Sigmoid colon (tissue), 7 donors: ENCODE measurements around the gene CHPT1. TPM values are rescaled to one million over a fixed set of nuclear protein-coding genes. Genes with fewer than 3 reads are reported as not detected.

Experiments used
- DNase-seq: peaks from one replicate; pipeline ENCODE4 v3.0.0-alpha.2; 2019
- H3K27ac ChIP-seq, 4 donors: fragments of 200-600 bp; sonication (generic); one replicate each; pipeline ENCODE4 v1.5.1; 2016 to 2019; ENCODE audit warnings: mild to moderate bottlenecking in 1 of 4
- H3K27me3 ChIP-seq, 3 donors: fragments of 200-600 bp; sonication (generic); one replicate each; pipeline ENCODE4 v1.5.1; 2019; ENCODE audit warnings: mild to moderate bottlenecking in 1 of 3
- H3K36me3 ChIP-seq, 4 donors: fragments of 200-600 bp; sonication (generic); one replicate each; pipeline ENCODE4 v1.5.1; 2016 to 2019
- H3K4me1 ChIP-seq, 4 donors: fragments of 200-600 bp; sonication (generic); one replicate each; pipeline ENCODE4 v1.5.1; 2017 to 2019
- H3K4me3 ChIP-seq, 4 donors: fragments of 200-600 bp; sonication (generic); one replicate each; pipeline ENCODE4 v1.5.1; 2017 to 2019; ENCODE audit warnings: mild to moderate bottlenecking in 2 of 4, moderate library complexity in 1 of 4
- H3K9me3 ChIP-seq, 4 donors: fragments of 200-600 bp in 3 of 4; sonication (generic) in 3 of 4; one replicate each; pipeline versions ENCODE4 v1.5.1 to v1.6.1; 2013 to 2019
- CTCF ChIP-seq, 4 experiments: fragments of 450-650 bp in 3 of 4; fragments of 200-600 bp in 1 of 4; IDR thresholded peaks; one replicate each; pipeline ENCODE4 v1.5.1; 2016 to 2019; ENCODE audit warnings: antibody characterized with exemption in 4 of 4, mild to moderate bottlenecking in 3 of 4, moderate library complexity in 2 of 4
- EP300 ChIP-seq, 4 donors: sonication (generic); formaldehyde crosslinking; IDR thresholded peaks; one replicate each; pipeline ENCODE4 v1.6.1; 2017; ENCODE audit warnings: antibody characterized with exemption in 4 of 4
- POLR2A ChIP-seq, 2 donors: fragments of 450-650 bp; IDR thresholded peaks; one replicate each; pipeline ENCODE4 v1.6.1; 2016; ENCODE audit warnings: antibody characterized with exemption in 2 of 2, mild to moderate bottlenecking in 2 of 2, moderate library complexity in 2 of 2
- POLR2AphosphoS5 ChIP-seq, 4 donors: sonication (generic); formaldehyde crosslinking; IDR thresholded peaks; one replicate each; pipeline ENCODE4 v1.6.1; 2017; ENCODE audit warnings: antibody characterized with exemption in 4 of 4
- whole genome bisulfite sequencing, 2 donors: extraction: QIAGEN DNeasy Blood & Tissue Kit; methylation state at CpG; one replicate each; pipeline ENCODE4 v1.1.7; 2013; 5-methylcytosine and 5-hydroxymethylcytosine counted together
- intact Hi-C: fragments of 100-400 bp; cut with DNase I; formaldehyde crosslinking; loops from one replicate; pipeline ENCODE4 v1.15.1; 2023
- polyA plus RNA-seq, 3 donors: library from polyadenylated mRNA; stranded (reverse); fragments of 200-250 nt; gene quantifications; one replicate each; pipeline ENCODE4 v1.2.3, GENCODE V29; 2013
- total RNA-seq, 4 donors: library from RNA; depleted of rRNA; stranded (reverse); fragments of >200 nt; gene quantifications; one replicate each; pipeline ENCODE4 v1.1.0, GENCODE V29; 2016
- donor health status: healthy with polysubstance abuse.
- donor health status: Bipolar disorder and iron deficiency.
- donor health status: healthy.

Gene CHPT1
- total and polyA plus RNA-seq, 7 donors = 49.9 to 118 (median 58.1) TPM

- intact Hi-C loops = no loop called here
- H3K36me3 ChIP-seq = no peaks in the 10 kb centered on the region
- no peaks in the 10 kb centered on the region for H3K27me3 ChIP-seq
- TF ChIP-seq POLR2A (IDR thresholded peaks at IDR 0.05) (no peak), CTCF (IDR thresholded peaks at IDR 0.05) (no peak), POLR2AphosphoS5 (IDR thresholded peaks at IDR 0.05) (no peak), EP300 (IDR thresholded peaks at IDR 0.05) (no peak)
- H3K27ac ChIP-seq = no peak overlapping the region
- WGBS, 2 donors = 98 to 100% methylated on average over 1 of the region's 1 CpG
- no peak overlapping the region for H3K4me3 ChIP-seq
- peaks cover 0 to 39% (median 15%) of the 10 kb centered on the region in 4 donors for H3K4me1 ChIP-seq
- DNase-seq = no peak
- no peaks in the 10 kb centered on the region for H3K9me3 ChIP-seq
Observed at GRCh38 chr12:101706403-101706802, 9.0 kb downstream of the CHPT1 start.

GRCh38 chr12:101707131-101707782 lies 9.8 kb downstream of the CHPT1 start:
- TF ChIP-seq POLR2AphosphoS5 (IDR thresholded peaks at IDR 0.05) (no peak), CTCF (IDR thresholded peaks at IDR 0.05) (no peak), POLR2A (IDR thresholded peaks at IDR 0.05) (no peak), EP300 (IDR thresholded peaks at IDR 0.05) (no peak)
- no peak for DNase-seq
- H3K36me3 ChIP-seq = no peaks in the 10 kb centered on the region
- no peak overlapping the region for H3K4me3 ChIP-seq
- no peaks in the 10 kb centered on the region for H3K27me3 ChIP-seq
- H3K27ac ChIP-seq = no peak overlapping the region
- intact Hi-C loops = no loop called here
- no peaks in the 10 kb centered on the region for H3K9me3 ChIP-seq
- H3K4me1 ChIP-seq = peaks cover 0 to 31% (median 12%) of the 10 kb centered on the region in 4 donors

DNA sequence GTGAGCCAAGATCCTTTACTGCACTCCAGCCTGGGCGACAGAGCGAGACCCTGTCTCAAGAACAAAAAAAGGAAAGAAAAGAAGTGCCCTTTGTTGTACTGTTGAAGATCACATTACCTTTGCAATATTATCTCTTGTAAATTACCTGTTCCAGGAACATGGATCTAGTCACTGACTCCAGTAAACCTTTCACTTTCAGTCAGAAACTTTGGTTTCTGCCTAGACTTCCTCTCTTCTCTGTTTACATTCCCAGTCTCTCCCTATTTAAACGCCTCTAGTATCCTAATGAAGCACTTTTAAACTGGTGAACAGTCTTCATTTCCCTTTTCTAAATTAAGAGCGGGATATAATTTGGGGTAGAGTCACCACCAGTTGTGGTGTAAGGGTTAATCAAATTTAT lies 12.8 kb downstream of the CHPT1 start:
- H3K27me3 ChIP-seq = no peaks in the 10 kb centered on the region
- TF ChIP-seq POLR2A (IDR thresholded peaks at IDR 0.05) = no peak
- no peak for TF ChIP-seq CTCF (IDR thresholded peaks at IDR 0.05)
- TF ChIP-seq EP300 (IDR thresholded peaks at IDR 0.05) = no peak
- TF ChIP-seq POLR2AphosphoS5 (IDR thresholded peaks at IDR 0.05) = no peak
- no peaks in the 10 kb centered on the region for H3K36me3 ChIP-seq
- intact Hi-C loops = no loop called here
- no peak for DNase-seq
- H3K4me1 ChIP-seq = peaks cover 0 to 34% (median 24%) of the 10 kb centered on the region in 4 donors
- WGBS, 2 donors = 72% methylated on average over 4 of the region's 4 CpGs
- H3K27ac ChIP-seq = no peak overlapping the region
- H3K4me3 ChIP-seq = no peak overlapping the region
- H3K9me3 ChIP-seq = no peaks in the 10 kb centered on the region

DNA sequence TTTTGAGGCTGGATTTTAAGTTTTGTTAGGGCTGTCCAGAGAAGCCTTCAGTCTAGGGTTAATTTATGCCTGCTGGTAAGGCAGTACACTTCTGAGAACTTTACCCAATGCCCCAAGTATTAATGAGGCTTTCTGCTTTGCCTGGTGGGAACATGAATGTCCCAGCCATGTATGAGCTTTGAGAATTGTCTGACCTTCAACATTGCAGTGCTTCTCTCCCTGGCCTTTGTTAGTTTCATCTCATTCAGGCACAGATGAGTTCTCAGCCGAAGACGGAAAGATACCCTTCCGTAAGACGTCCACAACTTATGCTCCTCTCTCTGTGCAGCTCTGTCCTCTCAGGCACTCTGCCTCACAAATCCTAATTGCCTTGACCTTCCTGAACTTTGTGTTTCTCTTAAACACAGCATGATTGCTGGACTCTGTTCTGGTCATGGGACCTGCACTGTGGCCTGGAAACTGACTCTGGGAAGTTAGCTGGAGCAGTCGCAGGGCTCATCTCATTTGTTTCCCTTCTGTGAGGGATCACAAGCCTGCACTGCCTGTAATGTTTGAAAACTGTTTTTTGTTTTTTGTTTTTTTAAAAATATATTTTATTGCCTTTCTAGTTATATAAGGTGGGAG lies 15.7 kb downstream of the CHPT1 start:
- intact Hi-C loops = no loop called here
- peak; percentile 72 for DNase-seq
- TF ChIP-seq POLR2A (IDR thresholded peaks at IDR 0.05) (no peak), POLR2AphosphoS5 (IDR thresholded peaks at IDR 0.05) (peak in 1 of 4 donors; percentile 29), CTCF (IDR thresholded peaks at IDR 0.05) (no peak), EP300 (IDR thresholded peaks at IDR 0.05) (no peak)
- peaks cover 0 to 10% (median 0%) of the 10 kb centered on the region in 4 donors for H3K36me3 ChIP-seq
- no peaks in the 10 kb centered on the region for H3K9me3 ChIP-seq
- peaks cover 0 to 34% (median 24%) of the 10 kb centered on the region in 4 donors for H3K4me1 ChIP-seq
- H3K4me3 ChIP-seq = peak overlapping the region in 1 of 4 donors; percentile 6
- H3K27ac ChIP-seq = peak overlapping the region; percentile 43 to 58 (median 46)
- H3K27me3 ChIP-seq = no peaks in the 10 kb centered on the region
- 12 to 61% methylated on average over 5 of the region's 5 CpGs for WGBS, 2 donors
